HEK293 (cell line): ENCODE measurements around the gene LRP1B.

Experiments
- KLF9 ChIP-seq: fragments of 450-650 bp; formaldehyde crosslinking; IDR thresholded peaks from 2 replicates; pipeline ENCODE4 v1.5.1; 2016; ENCODE audit warnings: missing biosample characterization, missing genetic modification characterization, low read depth
- SALL2 ChIP-seq: fragments of 450-650 bp; formaldehyde crosslinking; IDR thresholded peaks from 2 replicates; pipeline ENCODE4 v1.5.0; 2017; ENCODE audit warnings: missing biosample characterization, mild to moderate bottlenecking, missing genetic modification characterization, borderline replicate concordance
- SCRT2 ChIP-seq: fragments of 450-650 bp; formaldehyde crosslinking; IDR thresholded peaks from 2 replicates; pipeline ENCODE4 v1.5.1; 2016; ENCODE audit warnings: missing biosample characterization, missing genetic modification characterization
- TCF7L2 ChIP-seq: IDR thresholded peaks from 2 replicates; pipeline ENCODE4 v1.6.1; 2011; ENCODE audit warnings: low read depth, mild to moderate bottlenecking, inconsistent platforms, low read length, moderate library complexity, borderline replicate concordance
- YY1 ChIP-seq: fragments of 450-650 bp; formaldehyde crosslinking; IDR thresholded peaks from 2 replicates; pipeline ENCODE4 v1.5.1; 2018; ENCODE audit warnings: missing biosample characterization, missing genetic modification characterization
- ZBTB1 ChIP-seq: fragments of 450-650 bp; formaldehyde crosslinking; IDR thresholded peaks from 2 replicates; pipeline ENCODE4 v1.5.1; 2016; ENCODE audit warnings: missing biosample characterization, missing genetic modification characterization
- ZNF140 ChIP-seq: fragments of 450-650 bp; formaldehyde crosslinking; IDR thresholded peaks from 2 replicates; pipeline ENCODE4 v1.5.1; 2016; ENCODE audit warnings: missing biosample characterization, missing genetic modification characterization
- ZNF146 ChIP-seq: fragments of 450-650 bp; formaldehyde crosslinking; IDR thresholded peaks from 2 replicates; pipeline ENCODE4 v1.5.1; 2016; ENCODE audit warnings: missing biosample characterization, missing genetic modification characterization
- ZNF155 ChIP-seq: fragments of 450-650 bp; formaldehyde crosslinking; IDR thresholded peaks from 2 replicates; pipeline ENCODE4 v1.5.1; 2016; ENCODE audit warnings: missing biosample characterization, missing genetic modification characterization
- ZNF214 ChIP-seq: fragments of 450-650 bp; formaldehyde crosslinking; IDR thresholded peaks from 2 replicates; pipeline ENCODE4 v1.5.1; 2017; ENCODE audit warnings: missing biosample characterization, mild to moderate bottlenecking, missing genetic modification characterization, borderline replicate concordance
- ZNF239 ChIP-seq: fragments of 450-650 bp; formaldehyde crosslinking; IDR thresholded peaks from 2 replicates; pipeline ENCODE4 v1.5.1; 2016; ENCODE audit warnings: missing biosample characterization, missing genetic modification characterization
- ZNF416 ChIP-seq: fragments of 450-650 bp; formaldehyde crosslinking; IDR thresholded peaks from 2 replicates; pipeline ENCODE4 v1.5.1; 2016; ENCODE audit warnings: missing biosample characterization, missing genetic modification characterization
- ZNF529 ChIP-seq: fragments of 450-650 bp; formaldehyde crosslinking; IDR thresholded peaks from 2 replicates; pipeline ENCODE4 v1.5.1; 2017; ENCODE audit warnings: missing genetic modification characterization, missing biosample characterization; ENCODE audit not compliant: insufficient replicate concordance
- ZNF544 ChIP-seq: fragments of 450-650 bp; formaldehyde crosslinking; IDR thresholded peaks from 2 replicates; pipeline ENCODE4 v1.5.0; 2017; ENCODE audit warnings: missing biosample characterization, missing genetic modification characterization
- ZNF558 ChIP-seq: fragments of 450-650 bp; formaldehyde crosslinking; IDR thresholded peaks from 2 replicates; pipeline ENCODE4 v1.5.1; 2016; ENCODE audit warnings: missing biosample characterization, missing genetic modification characterization
- ZNF610 ChIP-seq: fragments of 450-650 bp; formaldehyde crosslinking; IDR thresholded peaks from 2 replicates; pipeline ENCODE4 v1.5.1; 2016; ENCODE audit warnings: missing biosample characterization, missing genetic modification characterization, borderline replicate concordance
- ZNF621 ChIP-seq: fragments of 450-650 bp; formaldehyde crosslinking; IDR thresholded peaks from 2 replicates; pipeline ENCODE4 v1.5.1; 2017; ENCODE audit warnings: missing biosample characterization, missing genetic modification characterization
- ZNF707 ChIP-seq: fragments of 450-650 bp; formaldehyde crosslinking; IDR thresholded peaks from 2 replicates; pipeline ENCODE4 v1.5.1; 2016; ENCODE audit warnings: missing biosample characterization, missing genetic modification characterization
- ZXDB ChIP-seq: fragments of 450-650 bp; formaldehyde crosslinking; IDR thresholded peaks from 2 replicates; pipeline ENCODE4 v1.5.1; 2016; ENCODE audit warnings: missing biosample characterization, missing genetic modification characterization
- TF ChIP-seq, protein P1 (sequence below): fragments of 450-650 bp; formaldehyde crosslinking; IDR thresholded peaks from 2 replicates; pipeline ENCODE4 v1.5.1; 2016; ENCODE audit warnings: missing biosample characterization, missing genetic modification characterization, borderline replicate concordance
- TF ChIP-seq, protein P2 (sequence below): fragments of 450-650 bp; formaldehyde crosslinking; IDR thresholded peaks from 2 replicates; pipeline ENCODE4 v1.5.1; 2016; ENCODE audit warnings: missing biosample characterization, missing genetic modification characterization, borderline replicate concordance
- TF ChIP-seq, protein P3 (sequence below): fragments of 450-650 bp; formaldehyde crosslinking; IDR thresholded peaks from 2 replicates; pipeline ENCODE4 v1.5.1; 2017; ENCODE audit warnings: missing biosample characterization, missing genetic modification characterization
- TF ChIP-seq, protein P4 (sequence below): fragments of 450-650 bp; formaldehyde crosslinking; IDR thresholded peaks from 2 replicates; pipeline ENCODE4 v1.5.1; 2016; ENCODE audit warnings: missing biosample characterization, missing genetic modification characterization
- TF ChIP-seq, protein P5 (sequence below): fragments of 450-650 bp; formaldehyde crosslinking; IDR thresholded peaks from 2 replicates; pipeline ENCODE4 v1.5.1; 2017; ENCODE audit warnings: missing biosample characterization, missing genetic modification characterization
- TF ChIP-seq, protein P6 (sequence below): fragments of 450-650 bp; formaldehyde crosslinking; IDR thresholded peaks from 2 replicates; pipeline ENCODE4 v1.5.1; 2016; ENCODE audit warnings: missing biosample characterization, missing genetic modification characterization
- TF ChIP-seq, protein P7 (sequence below): fragments of 450-650 bp; formaldehyde crosslinking; IDR thresholded peaks from 2 replicates; pipeline ENCODE4 v1.5.1; 2016; ENCODE audit warnings: missing biosample characterization, missing genetic modification characterization

LRP1B gene

DNA sequence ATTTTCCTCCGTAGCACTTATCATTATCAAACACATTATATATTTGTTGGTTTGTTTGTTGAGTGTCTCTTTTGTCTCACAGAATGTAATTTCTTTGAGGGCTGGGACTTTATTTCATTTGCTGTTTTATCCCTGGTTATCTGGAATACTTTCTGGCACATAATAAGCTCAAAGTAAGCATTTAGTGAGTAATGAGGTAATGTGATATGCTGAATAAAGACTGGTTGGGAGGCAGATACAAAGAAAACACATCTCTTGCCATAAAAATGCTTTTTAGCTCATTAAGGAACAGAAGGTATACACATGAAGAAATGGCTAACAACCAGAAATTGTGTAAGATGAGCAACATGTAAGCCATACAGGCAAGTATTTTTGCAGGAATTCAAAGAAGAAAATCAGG is 1411.8 kb downstream of the LRP1B start (continued):
- TF ChIP-seq YY1 (tag by site-specific recombination), result no peak
- TF ChIP-seq, protein P1, sequence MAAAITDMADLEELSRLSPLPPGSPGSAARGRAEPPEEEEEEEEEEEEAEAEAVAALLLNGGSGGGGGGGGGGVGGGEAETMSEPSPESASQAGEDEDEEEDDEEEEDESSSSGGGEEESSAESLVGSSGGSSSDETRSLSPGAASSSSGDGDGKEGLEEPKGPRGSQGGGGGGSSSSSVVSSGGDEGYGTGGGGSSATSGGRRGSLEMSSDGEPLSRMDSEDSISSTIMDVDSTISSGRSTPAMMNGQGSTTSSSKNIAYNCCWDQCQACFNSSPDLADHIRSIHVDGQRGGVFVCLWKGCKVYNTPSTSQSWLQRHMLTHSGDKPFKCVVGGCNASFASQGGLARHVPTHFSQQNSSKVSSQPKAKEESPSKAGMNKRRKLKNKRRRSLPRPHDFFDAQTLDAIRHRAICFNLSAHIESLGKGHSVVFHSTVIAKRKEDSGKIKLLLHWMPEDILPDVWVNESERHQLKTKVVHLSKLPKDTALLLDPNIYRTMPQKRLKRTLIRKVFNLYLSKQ (tag by site-specific recombination), result no peak
- no peak for TF ChIP-seq ZNF621 (tag by site-specific recombination)
- TF ChIP-seq ZNF155 (tag by site-specific recombination), result no peak
- TF ChIP-seq SCRT2, result no peak
- TF ChIP-seq ZXDB (tag by site-specific recombination), result peak; percentile 41; the same call in 1 of the 2 replicates
- no peak for TF ChIP-seq ZNF529 (tag by site-specific recombination)
- TF ChIP-seq ZNF214 (tag by site-specific recombination), result no peak
- TF ChIP-seq SALL2 (tag by site-specific recombination), result no peak
- no peak for TF ChIP-seq ZNF558 (tag by site-specific recombination)
- no peak for TF ChIP-seq ZNF239 (tag by site-specific recombination)
- peak; percentile 58; the same call in 1 of the 2 replicates for TF ChIP-seq TCF7L2
- TF ChIP-seq ZBTB1 (tag by site-specific recombination), result no peak
- TF ChIP-seq, protein P2, sequence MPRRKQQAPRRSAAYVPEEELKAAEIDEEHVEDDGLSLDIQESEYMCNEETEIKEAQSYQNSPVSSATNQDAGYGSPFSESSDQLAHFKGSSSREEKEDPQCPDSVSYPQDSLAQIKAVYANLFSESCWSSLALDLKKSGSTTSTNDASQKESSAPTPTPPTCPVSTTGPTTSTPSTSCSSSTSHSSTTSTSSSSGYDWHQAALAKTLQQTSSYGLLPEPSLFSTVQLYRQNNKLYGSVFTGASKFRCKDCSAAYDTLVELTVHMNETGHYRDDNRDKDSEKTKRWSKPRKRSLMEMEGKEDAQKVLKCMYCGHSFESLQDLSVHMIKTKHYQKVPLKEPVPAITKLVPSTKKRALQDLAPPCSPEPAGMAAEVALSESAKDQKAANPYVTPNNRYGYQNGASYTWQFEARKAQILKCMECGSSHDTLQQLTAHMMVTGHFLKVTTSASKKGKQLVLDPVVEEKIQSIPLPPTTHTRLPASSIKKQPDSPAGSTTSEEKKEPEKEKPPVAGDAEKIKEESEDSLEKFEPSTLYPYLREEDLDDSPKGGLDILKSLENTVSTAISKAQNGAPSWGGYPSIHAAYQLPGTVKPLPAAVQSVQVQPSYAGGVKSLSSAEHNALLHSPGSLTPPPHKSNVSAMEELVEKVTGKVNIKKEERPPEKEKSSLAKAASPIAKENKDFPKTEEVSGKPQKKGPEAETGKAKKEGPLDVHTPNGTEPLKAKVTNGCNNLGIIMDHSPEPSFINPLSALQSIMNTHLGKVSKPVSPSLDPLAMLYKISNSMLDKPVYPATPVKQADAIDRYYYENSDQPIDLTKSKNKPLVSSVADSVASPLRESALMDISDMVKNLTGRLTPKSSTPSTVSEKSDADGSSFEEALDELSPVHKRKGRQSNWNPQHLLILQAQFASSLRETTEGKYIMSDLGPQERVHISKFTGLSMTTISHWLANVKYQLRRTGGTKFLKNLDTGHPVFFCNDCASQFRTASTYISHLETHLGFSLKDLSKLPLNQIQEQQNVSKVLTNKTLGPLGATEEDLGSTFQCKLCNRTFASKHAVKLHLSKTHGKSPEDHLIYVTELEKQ (tag by site-specific recombination), result peak; percentile 27; the same call in 1 of the 2 replicates
- TF ChIP-seq, protein P3, sequence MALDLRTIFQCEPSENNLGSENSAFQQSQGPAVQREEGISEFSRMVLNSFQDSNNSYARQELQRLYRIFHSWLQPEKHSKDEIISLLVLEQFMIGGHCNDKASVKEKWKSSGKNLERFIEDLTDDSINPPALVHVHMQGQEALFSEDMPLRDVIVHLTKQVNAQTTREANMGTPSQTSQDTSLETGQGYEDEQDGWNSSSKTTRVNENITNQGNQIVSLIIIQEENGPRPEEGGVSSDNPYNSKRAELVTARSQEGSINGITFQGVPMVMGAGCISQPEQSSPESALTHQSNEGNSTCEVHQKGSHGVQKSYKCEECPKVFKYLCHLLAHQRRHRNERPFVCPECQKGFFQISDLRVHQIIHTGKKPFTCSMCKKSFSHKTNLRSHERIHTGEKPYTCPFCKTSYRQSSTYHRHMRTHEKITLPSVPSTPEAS (tag by site-specific recombination), result no peak
- TF ChIP-seq, protein P4, sequence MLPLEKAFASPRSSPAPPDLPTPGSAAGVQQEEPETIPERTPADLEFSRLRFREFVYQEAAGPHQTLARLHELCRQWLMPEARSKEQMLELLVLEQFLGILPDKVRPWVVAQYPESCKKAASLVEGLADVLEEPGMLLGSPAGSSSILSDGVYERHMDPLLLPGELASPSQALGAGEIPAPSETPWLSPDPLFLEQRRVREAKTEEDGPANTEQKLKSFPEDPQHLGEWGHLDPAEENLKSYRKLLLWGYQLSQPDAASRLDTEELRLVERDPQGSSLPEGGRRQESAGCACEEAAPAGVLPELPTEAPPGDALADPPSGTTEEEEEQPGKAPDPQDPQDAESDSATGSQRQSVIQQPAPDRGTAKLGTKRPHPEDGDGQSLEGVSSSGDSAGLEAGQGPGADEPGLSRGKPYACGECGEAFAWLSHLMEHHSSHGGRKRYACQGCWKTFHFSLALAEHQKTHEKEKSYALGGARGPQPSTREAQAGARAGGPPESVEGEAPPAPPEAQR, result no peak
- TF ChIP-seq, protein P5, sequence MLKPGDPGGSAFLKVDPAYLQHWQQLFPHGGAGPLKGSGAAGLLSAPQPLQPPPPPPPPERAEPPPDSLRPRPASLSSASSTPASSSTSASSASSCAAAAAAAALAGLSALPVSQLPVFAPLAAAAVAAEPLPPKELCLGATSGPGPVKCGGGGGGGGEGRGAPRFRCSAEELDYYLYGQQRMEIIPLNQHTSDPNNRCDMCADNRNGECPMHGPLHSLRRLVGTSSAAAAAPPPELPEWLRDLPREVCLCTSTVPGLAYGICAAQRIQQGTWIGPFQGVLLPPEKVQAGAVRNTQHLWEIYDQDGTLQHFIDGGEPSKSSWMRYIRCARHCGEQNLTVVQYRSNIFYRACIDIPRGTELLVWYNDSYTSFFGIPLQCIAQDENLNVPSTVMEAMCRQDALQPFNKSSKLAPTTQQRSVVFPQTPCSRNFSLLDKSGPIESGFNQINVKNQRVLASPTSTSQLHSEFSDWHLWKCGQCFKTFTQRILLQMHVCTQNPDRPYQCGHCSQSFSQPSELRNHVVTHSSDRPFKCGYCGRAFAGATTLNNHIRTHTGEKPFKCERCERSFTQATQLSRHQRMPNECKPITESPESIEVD (tag by site-specific recombination), result peak; percentile 83
- TF ChIP-seq ZNF610, result no peak
- TF ChIP-seq ZNF544 (tag by site-specific recombination), result no peak
- no peak for TF ChIP-seq ZNF146 (tag by site-specific recombination)
- TF ChIP-seq, protein P6, sequence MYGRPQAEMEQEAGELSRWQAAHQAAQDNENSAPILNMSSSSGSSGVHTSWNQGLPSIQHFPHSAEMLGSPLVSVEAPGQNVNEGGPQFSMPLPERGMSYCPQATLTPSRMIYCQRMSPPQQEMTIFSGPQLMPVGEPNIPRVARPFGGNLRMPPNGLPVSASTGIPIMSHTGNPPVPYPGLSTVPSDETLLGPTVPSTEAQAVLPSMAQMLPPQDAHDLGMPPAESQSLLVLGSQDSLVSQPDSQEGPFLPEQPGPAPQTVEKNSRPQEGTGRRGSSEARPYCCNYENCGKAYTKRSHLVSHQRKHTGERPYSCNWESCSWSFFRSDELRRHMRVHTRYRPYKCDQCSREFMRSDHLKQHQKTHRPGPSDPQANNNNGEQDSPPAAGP (tag by site-specific recombination), result no peak
- TF ChIP-seq ZNF140 (tag by site-specific recombination), result no peak
- no peak for TF ChIP-seq ZNF707 (tag by site-specific recombination)
- TF ChIP-seq ZNF416 (tag by site-specific recombination), result no peak
- TF ChIP-seq, protein P7, sequence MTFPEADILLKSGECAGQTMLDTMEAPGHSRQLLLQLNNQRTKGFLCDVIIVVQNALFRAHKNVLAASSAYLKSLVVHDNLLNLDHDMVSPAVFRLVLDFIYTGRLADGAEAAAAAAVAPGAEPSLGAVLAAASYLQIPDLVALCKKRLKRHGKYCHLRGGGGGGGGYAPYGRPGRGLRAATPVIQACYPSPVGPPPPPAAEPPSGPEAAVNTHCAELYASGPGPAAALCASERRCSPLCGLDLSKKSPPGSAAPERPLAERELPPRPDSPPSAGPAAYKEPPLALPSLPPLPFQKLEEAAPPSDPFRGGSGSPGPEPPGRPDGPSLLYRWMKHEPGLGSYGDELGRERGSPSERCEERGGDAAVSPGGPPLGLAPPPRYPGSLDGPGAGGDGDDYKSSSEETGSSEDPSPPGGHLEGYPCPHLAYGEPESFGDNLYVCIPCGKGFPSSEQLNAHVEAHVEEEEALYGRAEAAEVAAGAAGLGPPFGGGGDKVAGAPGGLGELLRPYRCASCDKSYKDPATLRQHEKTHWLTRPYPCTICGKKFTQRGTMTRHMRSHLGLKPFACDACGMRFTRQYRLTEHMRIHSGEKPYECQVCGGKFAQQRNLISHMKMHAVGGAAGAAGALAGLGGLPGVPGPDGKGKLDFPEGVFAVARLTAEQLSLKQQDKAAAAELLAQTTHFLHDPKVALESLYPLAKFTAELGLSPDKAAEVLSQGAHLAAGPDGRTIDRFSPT (tag by site-specific recombination), result no peak
- TF ChIP-seq KLF9 (tag by site-specific recombination), result no peak
